A673 (cell line): ENCODE measurements around the gene PHYH.

Source experiments
- EZH2 ChIP-seq: fragments of 200-600 bp; sonication (generic); IDR thresholded peaks from 2 replicates; pipeline ENCODE4 v1.6.1; 2017; ENCODE audit warnings: borderline replicate concordance, low read depth, mild to moderate bottlenecking, mixed read lengths, antibody characterized with exemption, low read length; ENCODE audit not compliant: poor library complexity, severe bottlenecking
- TF ChIP-seq, protein P1 (sequence below): fragments of 300-800, 200-600 bp; sonication (generic); conservative IDR thresholded peaks from 2 replicates; pipeline ENCODE4 v1.5.1; 2017; ENCODE audit warnings: low read depth, mild to moderate bottlenecking, antibody characterized with exemption, low read length, moderate library complexity, mixed read lengths

DNA sequence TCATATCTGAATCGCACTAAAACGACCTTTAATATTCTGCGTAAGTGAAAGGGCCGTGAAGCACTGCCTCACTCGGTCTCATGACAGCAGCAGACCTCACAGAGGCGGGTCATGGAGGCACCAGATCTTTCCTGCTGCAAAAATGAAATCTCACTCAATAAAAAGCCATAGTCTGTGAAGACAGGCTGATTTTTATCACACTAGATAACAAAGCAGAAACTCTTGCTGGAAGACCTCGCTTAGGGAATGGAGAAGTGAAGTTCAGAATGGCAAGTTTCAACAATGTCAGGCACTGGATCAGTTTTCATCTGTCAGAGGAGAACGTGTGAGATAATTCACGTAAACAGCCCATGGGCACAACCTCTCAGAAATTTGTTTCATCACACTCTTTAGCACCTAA, 40.2 kb upstream of the PHYH start:
- TF ChIP-seq, protein P1, sequence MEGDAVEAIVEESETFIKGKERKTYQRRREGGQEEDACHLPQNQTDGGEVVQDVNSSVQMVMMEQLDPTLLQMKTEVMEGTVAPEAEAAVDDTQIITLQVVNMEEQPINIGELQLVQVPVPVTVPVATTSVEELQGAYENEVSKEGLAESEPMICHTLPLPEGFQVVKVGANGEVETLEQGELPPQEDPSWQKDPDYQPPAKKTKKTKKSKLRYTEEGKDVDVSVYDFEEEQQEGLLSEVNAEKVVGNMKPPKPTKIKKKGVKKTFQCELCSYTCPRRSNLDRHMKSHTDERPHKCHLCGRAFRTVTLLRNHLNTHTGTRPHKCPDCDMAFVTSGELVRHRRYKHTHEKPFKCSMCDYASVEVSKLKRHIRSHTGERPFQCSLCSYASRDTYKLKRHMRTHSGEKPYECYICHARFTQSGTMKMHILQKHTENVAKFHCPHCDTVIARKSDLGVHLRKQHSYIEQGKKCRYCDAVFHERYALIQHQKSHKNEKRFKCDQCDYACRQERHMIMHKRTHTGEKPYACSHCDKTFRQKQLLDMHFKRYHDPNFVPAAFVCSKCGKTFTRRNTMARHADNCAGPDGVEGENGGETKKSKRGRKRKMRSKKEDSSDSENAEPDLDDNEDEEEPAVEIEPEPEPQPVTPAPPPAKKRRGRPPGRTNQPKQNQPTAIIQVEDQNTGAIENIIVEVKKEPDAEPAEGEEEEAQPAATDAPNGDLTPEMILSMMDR: no peak
- TF ChIP-seq EZH2: no peak
